Activated CD4-positive, alpha-beta T cell treated with anti-CD3 and anti-CD28 coated beads for 1 hour (primary cell): Measurements from ENCODE around the gene SAT1.
A peak's percentile ranks its signal among the peaks of the same experiment; 100 is the strongest.
"Not testable (repeated sequence)": the region's sequence is repeated elsewhere in the genome, so short reads cannot be mapped to it uniquely, and the experiment has no call there.

Experiments used
- DNase-seq: peaks from one replicate; pipeline ENCODE4 v3.0.0-alpha.2; 2020

Gene SAT1

DNA sequence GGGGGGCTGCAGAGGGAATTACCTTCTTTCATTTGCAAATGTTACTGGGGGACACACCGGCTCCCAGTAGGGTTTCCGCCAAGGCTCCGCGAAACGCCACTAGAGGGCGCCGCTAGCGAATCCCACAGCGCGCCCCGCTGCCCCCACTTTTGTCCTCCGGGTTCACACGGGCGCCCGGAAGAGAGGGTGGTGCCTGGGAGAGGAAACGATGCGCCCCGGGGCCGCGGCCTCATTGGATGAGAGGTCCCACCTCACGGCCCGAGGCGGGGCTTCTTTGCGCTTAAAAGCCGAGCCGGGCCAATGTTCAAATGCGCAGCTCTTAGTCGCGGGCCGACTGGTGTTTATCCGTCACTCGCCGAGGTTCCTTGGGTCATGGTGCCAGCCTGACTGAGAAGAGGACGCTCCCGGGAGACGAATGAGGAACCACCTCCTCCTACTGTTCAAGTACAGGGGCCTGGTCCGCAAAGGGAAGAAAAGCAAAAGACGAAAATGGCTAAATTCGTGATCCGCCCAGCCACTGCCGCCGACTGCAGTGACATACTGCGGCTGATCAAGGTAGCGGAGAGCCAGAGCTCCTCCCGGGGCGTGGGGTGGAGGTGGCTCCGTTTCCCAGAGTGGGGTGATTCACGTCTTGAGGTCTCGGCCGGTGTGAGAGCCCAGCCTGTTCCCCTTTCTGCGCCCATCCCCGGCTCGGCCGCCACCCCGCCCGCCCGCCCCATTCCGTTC is at the start of gene SAT1:
TSS of gene SAT1 (plus strand) at position 311 of the 726 bp plus-strand sequence. CDS start at position 490, 179 bp downstream.
- DNase-seq: peak; percentile 91

DNA sequence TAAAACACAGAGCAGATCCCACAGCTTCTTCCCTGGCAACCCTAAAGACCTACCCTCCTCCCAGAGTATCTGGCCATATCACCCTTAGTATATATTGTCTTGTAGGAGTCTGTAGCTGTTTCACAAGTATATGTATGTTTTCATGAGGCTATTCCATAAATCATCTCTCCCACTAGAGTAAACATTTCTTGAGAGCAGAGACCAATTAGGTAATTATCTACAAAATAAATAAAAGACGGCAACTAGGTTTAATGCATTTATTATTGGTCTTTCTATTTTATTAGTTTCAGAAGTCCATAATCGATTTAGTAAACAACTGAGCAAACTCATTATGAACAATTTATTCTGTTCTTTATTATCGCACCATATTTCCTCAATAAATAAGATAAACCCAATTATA is 46.9 kb upstream of the SAT1 start:
- no peak for DNase-seq

DNA sequence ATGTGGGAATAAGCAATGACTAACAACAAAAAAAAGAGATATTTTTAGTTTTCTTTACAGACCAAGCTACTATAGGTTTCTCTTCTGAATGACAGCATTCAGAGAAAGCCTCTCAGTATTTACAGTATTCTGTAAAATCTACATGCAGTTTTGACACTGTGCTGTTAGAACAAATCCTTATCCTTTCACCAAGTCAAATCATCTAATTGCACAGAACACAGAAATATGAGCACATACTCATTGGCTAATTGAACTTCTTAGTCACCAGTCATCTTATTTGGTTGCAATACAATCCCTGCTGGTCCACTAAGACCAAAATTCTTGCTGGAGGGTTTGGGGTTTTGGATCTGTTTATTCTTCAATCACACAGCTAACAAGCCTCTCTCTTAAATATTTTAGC is 45.6 kb upstream of the SAT1 start:
- no peak for DNase-seq

DNA sequence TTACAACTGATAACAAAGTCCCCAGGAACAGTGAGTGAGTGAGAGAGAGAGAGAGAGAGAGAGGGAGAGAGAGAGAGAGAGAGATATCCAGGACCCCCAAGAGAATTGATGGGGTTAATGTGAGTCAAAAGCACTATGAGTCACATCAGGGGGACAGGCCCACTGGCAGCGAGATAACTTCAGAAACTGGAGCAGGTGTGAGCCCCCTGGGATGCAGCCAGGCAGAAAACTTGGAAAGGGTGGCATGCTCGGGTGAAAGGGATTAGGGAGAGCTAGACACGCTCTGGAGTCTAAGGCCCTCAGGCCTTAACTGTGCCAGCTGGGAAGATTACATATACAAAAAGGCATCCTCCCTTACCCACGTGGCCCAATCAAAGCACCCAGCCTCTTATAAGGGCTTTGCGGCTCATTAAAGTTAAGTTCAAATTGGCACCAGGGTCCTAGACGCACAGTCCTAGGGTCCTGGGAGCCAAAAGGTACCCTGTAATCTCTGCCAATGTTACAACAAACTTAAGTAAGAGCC is 40.7 kb upstream of the SAT1 start:
- DNase-seq: no peak

DNA sequence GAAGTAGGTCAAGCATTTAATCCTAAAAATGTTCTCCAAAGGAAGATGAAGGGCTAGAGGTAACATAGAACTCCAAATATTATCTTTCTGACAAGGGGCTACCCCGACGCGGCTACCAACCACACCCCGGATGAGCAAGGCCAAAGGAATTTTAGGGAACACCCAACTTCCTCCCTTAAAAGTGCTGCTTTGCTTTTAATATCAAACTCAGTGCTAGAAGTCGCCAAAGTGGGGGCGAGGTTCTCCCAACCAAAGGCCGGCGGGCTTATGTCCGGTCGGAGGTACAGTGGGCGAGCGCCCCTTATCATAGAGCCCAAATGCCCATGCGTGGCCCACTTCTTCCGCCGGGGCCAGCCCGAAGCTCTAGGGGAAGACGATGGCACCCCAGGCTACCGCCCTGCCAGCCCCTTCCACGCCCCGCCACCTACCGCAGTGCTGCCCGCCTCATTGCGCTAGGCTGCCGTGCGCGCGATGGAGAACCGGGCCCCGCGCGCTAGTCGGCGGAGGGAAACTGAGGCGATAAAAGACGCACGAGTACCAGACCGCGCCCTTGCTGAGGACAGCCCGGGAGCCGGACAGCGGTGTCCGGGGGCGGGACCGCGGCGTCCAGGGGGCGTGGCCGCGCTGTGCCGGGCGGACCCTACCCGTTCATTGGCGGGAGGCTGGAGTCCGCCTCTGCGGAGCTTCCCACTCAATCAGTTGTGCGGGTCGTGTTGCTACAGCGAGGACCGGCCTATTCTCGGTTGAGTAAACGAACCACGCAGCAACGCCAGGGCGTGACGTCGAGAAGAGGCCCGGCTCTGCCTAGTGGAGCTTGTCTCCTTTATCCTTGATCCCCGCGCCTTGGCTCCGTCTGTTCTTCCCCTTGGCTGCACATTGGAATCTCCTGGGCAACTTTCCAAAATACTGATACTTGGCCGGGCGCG is 40.0 kb upstream of the SAT1 start, which contains the start of gene ACOT9:
TSS of gene ACOT9 (minus strand) at position 580 of the 926 bp plus-strand sequence. CDS start at position 448, 132 bp downstream.
- peak; percentile 30 for DNase-seq

DNA sequence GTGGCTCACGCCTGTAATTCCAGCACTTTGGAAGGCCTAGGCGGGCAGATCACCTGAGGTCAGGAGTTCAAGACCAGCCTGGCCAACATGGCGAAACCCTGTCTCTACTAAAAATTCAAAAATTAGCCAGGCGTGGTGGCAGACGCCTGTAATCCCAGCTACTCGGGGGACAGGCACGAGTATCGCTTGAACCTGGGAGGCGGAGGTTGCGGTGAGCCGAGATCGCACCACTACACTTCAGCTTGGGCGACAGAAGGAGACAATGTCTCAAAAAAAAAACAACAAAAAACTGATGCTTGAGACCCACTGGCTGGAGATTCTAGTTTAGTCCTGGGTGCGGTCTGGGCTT is 39.4 kb upstream of the SAT1 start:
- not testable (repeated sequence) for DNase-seq

DNA sequence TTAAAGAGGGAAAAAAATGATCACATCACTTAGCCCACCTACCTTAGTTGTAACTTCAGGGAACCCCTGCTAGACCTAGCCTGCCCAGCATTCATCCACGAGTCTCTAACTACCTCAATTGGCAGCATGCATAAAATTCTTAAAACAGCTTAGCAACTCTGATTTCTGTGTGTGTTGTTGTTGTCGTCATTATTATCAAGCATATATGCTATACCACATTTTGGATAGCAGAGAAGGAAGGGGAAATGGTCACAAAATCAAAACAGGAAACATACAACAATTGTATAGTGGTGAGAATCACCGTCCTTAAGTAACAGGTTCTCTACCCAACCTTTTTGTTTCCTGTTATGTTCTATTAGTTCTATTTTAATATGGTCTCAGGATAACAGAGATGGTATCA is 37.2 kb upstream of the SAT1 start:
- no peak for DNase-seq

DNA sequence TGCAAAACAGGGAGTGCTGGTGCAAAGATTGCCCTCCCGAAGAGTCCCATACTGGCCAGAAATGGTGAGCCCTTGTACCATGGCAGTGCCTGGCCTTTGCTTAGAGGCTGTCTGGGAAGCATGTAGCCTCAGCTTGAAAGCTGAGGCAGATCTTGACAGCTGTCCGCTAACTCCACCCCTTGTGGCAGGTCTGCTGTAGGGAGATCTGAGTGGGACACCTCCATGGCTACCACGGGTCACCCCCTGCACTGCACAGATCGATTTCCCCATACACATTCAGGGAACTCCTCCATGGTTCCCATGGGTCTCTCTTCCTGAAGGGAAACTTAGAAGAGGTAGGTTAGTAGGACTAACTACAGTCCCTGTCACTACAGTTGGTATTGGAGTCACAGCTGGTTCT is 33.8 kb upstream of the SAT1 start:
- no peak for DNase-seq

DNA sequence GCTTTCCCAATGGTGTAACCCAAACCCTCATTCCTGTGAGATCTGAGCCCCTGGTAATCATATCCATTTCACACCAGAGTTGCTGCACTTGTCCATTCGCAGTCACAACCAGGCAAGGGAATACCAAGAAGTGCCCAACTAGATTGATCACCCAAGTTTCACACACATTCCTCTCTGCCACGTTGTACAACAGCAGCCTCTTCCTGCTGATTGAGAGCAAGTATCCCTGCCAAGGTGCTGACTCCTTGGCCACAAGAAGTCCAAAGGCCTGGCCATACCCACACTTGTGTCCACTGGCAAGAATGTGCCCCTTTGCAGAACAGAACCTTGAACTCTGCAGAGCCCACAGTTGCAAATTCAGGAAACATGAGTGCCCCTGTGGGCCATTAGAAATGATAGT is 33.4 kb upstream of the SAT1 start:
- DNase-seq: no peak

DNA sequence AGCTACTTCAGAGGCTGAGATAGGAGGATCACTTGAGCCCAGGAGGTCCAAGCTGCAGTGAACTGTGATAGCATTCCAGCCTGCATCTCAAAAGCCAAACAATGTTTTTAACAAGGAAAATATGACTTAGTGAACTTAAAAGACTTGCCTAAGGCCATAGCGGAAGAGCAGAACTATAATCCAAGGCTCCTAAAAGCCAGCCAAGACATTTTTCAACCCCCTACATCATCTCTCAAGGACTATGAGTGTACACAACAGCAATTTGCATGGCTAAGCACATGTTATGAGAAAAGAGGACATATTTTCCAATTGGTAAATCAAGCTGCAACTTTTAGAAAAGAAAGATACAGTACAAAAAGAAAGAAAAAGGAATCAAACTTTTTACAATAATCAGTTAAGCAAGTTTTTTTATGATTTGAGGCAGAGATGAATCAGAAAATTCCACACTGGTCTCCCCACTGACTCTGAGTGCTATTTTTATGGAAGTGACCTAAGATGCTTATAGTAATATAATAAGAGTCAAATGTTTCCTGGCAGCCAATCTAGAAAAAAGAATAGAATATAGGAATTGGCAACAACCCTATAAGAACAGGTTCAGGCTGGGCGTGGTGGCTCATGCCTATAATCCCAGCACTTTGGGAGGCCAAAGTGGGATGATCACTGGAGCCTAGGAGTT is 30.1 kb upstream of the SAT1 start:
- DNase-seq: no peak

DNA sequence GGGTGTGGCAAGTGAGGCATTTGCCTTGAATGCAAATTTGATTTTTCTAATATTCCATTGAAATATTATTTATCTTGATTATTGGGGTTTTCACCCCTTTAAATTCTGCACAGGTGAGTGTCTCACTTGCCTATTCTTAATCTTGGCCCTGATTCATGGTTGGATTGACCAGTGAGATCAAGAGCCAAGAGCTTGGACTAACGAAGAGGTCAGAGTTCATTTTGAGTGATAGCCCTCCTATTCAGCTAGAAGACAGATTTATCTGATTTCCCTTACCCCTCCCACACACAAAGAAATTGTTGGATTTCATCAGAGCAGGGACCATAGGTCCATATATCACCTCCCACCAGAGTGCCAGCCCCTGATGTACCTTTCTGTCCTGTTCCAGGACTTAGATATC is 28.3 kb upstream of the SAT1 start:
- no peak for DNase-seq

DNA sequence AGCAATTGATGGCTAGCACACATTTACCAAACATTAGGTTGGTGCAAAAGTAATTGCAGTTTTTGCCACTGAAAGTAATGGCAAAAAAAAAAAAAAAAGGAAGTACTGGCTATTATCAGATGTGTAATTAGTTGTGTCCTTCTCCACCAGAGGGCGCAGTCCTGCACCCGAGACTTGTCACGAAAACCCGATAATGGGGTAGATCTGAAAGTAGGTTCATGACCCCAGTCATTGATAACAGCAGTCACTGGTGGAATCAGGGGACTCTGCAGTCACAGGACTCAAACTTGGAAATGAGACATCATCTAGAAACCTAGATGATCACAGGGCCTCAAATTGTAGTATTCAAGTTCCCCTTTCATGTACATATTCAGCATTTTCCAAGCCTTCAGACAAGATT is 26.8 kb upstream of the SAT1 start:
- DNase-seq: peak; percentile 45

DNA sequence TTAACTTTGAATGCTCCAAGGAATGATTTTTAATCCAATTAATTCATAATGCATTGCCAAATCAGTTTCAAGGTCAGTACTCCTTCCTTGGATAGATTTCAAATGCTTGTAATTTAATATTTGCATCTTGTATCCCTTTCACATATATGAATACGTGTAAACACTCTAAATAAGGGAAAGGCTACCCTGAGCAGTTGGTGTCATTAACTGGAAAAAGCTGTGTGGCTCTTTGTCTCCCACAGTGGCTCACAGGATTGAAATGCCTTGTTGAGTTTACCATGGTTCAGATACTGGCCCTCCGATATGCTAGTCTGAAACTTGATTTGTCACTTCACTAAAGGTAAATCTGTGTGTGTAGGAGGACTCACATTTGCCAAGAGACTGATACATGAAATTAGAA is 23.2 kb upstream of the SAT1 start:
- no peak for DNase-seq

DNA sequence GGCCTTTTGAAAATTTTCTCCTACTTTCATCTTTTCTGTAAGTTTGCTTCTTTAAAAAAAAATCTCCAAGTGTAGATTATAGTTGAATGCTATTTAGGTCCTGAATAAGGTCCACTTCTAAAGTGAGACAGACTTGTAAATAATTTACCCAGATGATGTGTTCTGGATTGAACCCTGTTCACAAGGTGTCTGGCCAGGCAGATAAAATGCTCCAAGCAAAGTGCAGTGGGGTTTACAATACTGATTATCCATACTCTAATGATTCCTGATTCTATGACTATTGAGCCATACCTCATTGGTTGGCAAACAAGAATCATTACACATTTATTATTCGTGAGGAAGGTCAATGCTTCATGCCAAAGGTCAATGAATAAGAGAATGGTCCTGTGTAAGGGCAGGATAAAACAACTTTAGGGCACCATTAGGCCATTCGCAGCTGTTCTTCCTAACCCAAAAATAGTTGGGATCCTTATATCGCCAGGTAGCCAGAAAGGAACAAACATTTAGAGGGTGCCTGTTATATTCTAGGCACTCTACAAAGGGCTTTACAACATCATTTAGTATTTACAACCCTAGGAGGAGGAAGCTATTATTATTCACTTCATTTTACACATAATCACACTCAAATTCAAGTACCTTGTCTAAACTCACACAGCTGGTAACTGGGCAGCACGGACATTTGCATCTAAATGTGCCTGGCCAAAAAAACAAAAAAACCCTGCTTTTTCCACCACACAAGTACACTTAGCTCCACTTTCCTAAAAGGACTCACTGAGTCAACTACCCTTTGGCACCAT is 18.6 kb upstream of the SAT1 start:
- no peak for DNase-seq

DNA sequence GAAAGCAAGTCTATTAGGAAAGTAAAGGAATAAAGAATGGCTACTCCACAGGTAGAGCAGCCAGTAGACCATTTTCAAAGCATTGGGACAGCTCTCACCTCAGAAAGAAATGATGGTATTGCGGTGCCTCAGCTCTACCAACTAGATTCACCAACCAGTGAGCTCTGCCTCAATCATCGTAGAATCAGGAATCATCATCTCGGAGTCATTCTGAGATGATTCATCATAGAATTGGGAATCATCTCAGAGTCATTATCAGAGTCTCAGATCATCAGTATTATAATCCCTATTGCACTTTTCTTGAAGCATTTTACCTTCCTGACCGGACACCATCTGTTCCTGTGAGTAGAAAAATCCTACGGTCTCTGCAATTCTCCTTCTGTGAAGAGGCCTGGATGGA is 17.5 kb upstream of the SAT1 start:
- no peak for DNase-seq

DNA sequence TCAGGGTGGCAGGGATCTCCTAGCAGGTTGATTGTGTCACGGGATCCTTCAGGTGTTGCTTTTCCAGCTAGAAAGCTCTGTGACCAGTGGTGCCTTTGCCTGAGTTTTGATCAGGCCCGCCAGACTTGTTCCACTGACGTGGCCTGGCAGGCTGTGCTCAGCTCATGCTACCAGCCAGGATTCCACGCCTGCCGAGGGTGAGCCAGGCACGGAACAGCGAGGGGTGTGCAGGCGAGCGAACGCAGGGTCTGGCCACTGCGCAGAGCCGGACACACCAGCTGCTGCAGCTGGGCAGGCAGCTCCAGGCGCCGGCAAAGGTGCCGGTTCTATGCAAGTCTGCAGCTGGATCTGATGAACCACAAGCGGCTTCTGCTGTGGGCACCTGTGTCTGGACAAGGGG is 17.1 kb upstream of the SAT1 start:
- DNase-seq: no peak

DNA sequence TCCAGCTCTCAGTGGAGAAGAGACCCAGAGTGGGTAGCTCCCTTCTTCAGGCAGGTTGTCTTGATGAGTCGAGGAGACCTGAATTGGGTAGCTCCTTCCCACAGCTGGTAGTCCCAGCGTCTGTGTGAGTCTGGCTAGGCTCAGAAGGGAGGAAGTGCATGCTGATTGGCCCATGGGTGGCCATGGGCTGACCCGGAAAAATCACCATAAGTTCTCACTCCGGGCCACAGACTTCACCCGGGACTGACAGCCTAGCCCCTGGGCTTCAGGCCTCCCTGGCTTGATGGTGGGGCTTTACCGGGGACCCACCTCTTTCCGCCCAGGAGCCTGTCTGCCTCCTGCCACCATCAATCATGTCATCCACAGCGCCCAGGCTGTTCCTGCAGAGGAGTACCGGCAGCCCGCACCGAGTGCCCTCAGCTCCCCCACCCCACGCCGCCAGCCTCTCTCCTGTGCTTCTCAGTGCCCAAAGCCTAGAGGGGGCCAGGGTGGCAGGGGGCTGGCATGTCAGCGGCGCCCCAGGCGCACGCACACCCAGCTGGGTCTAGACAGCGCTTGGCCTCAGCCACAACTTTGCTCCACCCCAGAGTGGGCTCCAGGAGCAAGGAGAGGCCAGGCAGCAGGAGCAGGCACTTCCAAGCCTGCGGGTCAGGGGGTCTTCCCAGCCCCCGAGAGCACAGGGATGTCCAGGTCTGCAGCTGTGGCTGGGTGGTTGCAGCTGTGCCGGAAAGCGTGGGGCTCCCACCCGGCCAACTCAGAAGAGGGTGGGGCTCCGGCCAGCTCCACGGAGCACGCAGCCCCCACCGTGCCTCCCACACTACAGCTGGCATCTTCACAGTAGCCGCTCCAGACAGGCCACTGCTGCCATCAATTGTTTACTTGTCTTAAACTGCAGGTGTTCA is 16.1 kb upstream of the SAT1 start:
- DNase-seq: no peak

DNA sequence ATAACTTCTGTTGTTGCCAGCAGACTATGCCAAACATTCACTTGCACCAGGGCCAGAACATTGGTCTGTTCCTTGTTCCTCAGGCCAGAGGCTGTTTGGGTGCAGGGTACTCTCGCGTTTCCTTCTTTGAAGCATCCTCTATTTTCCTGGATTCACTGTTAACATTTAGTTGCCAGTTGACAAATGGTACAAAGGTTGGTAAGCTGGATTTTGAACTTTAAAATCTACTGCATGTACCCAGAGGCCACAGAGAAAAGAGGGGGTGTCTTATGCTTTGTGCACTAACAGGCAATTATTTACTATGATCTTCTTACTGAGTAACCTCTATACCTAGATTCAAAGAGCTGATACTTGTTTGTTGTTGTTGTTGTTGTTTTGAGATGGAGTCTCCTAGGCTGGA is 12.8 kb upstream of the SAT1 start:
- DNase-seq: no peak

DNA sequence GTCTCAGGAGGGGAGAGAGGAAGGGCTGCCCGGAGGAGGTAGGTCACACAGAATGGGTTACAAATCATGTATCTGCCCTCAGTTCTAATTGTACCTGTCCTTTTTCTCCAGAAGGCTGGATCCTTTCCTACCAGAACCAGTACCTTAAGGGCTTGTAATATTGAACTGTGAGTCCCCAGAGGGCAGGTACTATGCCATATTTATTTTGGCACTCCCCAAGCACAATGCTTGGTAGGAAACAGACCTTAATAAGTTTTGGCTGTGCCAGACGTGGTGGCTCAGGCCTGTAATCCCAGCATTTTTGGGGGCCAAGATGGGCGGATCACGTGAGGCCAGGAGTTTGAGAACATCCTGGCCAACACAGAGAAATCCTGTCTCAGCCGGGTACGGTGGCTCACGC is 11.9 kb upstream of the SAT1 start:
- not testable (repeated sequence) for DNase-seq

DNA sequence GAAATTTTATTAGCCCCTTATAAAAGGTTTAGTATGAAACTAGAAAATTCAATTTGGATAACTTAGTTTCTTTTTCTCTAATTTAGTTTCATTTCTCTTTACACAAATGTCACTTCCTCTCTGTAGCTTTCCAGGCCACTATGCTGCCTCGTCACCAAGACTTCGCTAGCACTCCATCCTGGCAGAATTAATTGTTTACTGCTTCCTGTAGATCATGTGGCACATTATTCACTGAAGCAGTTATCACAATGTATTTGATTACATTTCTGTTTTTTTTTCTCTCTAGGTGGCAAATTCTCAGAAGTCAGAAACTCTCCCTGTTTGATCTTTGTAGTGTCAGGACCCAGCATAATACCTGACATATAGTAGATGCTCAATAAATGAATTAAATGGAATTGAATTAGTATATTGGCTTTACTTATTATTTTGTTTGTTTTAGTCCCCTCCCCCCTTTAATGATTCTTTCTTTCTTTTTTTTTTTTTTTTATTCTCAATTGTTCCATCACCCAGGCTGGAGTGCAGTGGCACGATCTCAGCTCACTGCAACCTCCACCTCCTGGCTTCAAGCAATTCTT is 9.3 kb upstream of the SAT1 start:
- peak; percentile 35 for DNase-seq

DNA sequence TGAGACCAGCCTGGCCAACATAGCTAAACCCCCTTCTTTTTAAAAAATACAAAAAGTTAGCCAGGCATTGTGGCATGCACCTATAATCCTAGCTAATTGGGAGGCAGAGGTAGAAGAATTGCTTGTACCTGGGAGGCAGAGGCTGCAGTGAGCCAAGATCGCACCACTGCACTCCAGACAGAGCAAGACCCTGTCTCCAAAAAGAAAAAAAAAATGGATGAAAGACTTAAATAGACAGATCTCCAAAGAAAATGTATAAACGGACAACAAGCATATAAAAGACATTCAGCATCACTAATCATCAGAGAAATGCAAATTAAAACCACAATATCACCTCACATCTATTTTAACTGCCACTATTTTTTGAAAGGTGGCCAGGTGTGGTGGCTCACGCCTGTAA is 6.6 kb upstream of the SAT1 start:
- no peak for DNase-seq
